Natural killer cell treated with Interleukin-12 subunit alpha and Interleukin-12 subunit beta and Interleukin-15 and Interleukin-18, amount 100 ng/mL, for 72 hours (primary cell): ENCODE data around the gene PCSK6. TPM values are rescaled to one million over a fixed set of nuclear protein-coding genes. Genes with fewer than 3 reads are reported as not detected.

Experiments
- ATAC-seq, 2 donors: fragments of 150-1000 bp; cut with Tn5 transposase in 1 of 2; sonication (Bioruptor Pico), chemical (Tn5 transposase) in 1 of 2; 2 replicates each; pipeline ENCODE4 v1.10.0; 2021
- DNase-seq: peaks from one replicate; pipeline ENCODE4 v3.0.0; 2022; ENCODE audit warnings: low spot score
- H3K27ac Mint-ChIP-seq, 2 donors: 1 replicate in 1 of 2; 2 replicates in 1 of 2; pipeline ENCODE4 v1.8.0; 2022; ENCODE audit warnings: mixed read lengths in 2 of 2, mild to moderate bottlenecking in 1 of 2, moderate library complexity in 1 of 2
- H3K27me3 Mint-ChIP-seq, 2 donors: 1 replicate in 1 of 2; 2 replicates in 1 of 2; pipeline ENCODE4 v1.8.0; 2022; ENCODE audit warnings: mixed read lengths in 2 of 2
- H3K36me3 Mint-ChIP-seq: one replicate; pipeline ENCODE4 v1.8.0; 2022; ENCODE audit warnings: mixed read lengths
- H3K4me1 Mint-ChIP-seq, 2 donors: 1 replicate in 1 of 2; 2 replicates in 1 of 2; pipeline ENCODE4 v1.8.0; 2022; ENCODE audit warnings: low read depth in 2 of 2, mixed read lengths in 2 of 2, mild to moderate bottlenecking in 1 of 2
- H3K4me3 Mint-ChIP-seq: one replicate; pipeline ENCODE4 v1.8.0; 2022; ENCODE audit warnings: mixed read lengths
- H3K9me3 Mint-ChIP-seq: 2 replicates; pipeline ENCODE4 v1.8.0; 2022; ENCODE audit warnings: mixed read lengths
- total RNA-seq, 2 donors: library from RNA; stranded (reverse); gene quantifications; one replicate each; pipeline ENCODE4 v1.2.3, GENCODE V29; 2022

PCSK6 gene
- total RNA-seq, 2 donors from 2014 or later: 0.95 TPM; not detected in 1

GRCh38 chr15:101514318-101514717 lies 24.8 kb upstream of the PCSK6 start:
- Mint-ChIP-seq H3K27me3 (peaks cover 21 to 47% of the 10 kb centered on the region in 2 donors), H3K36me3 (peaks cover 28% of the 10 kb centered on the region), H3K4me3 (no peak overlapping the region), H3K9me3 (peaks cover 10% of the 10 kb centered on the region), H3K27ac (no peak overlapping the region), H3K4me1 (no peaks in the 10 kb centered on the region)
- ATAC-seq (no peak), DNase-seq (no peak)

GRCh38 chr15:101511717-101512116 lies 22.2 kb upstream of the PCSK6 start:
- DNase-seq: no peak

GRCh38 chr15:101510212-101511197 lies 21.0 kb upstream of the PCSK6 start:
- no peak overlapping the region for H3K27ac Mint-ChIP-seq
- no peak for DNase-seq

More at GRCh38 chr15:101511717-101512116, 22.2 kb upstream of the PCSK6 start:
- no peak overlapping the region for H3K4me3 Mint-ChIP-seq
- H3K27me3 Mint-ChIP-seq: peaks cover 24 to 51% of the 10 kb centered on the region in 2 donors
- ATAC-seq: no peak
- H3K9me3 Mint-ChIP-seq: peaks cover 3% of the 10 kb centered on the region
- H3K27ac Mint-ChIP-seq: no peak overlapping the region
- no peaks in the 10 kb centered on the region for H3K4me1 Mint-ChIP-seq
- peaks cover 10% of the 10 kb centered on the region for H3K36me3 Mint-ChIP-seq

GRCh38 chr15:101509279-101509678 lies 19.8 kb upstream of the PCSK6 start:
- no peaks in the 10 kb centered on the region for H3K4me1 Mint-ChIP-seq
- peaks cover 30 to 56% of the 10 kb centered on the region in 2 donors for H3K27me3 Mint-ChIP-seq
- no peak for ATAC-seq
- H3K27ac Mint-ChIP-seq: no peak overlapping the region
- no peaks in the 10 kb centered on the region for H3K36me3 Mint-ChIP-seq
- no peaks in the 10 kb centered on the region for H3K9me3 Mint-ChIP-seq
- DNase-seq: no peak
- H3K4me3 Mint-ChIP-seq: no peak overlapping the region

More at GRCh38 chr15:101510212-101511197, 21.0 kb upstream of the PCSK6 start:
- Mint-ChIP-seq H3K4me1 (no peaks in the 10 kb centered on the region), H3K27me3 (peaks cover 25 to 48% of the 10 kb centered on the region in 2 donors), H3K9me3 (no peaks in the 10 kb centered on the region), H3K4me3 (no peak overlapping the region), H3K36me3 (no peaks in the 10 kb centered on the region)
- no peak for ATAC-seq

- DNase-seq: no peak
- H3K36me3 Mint-ChIP-seq: no peaks in the 10 kb centered on the region
- no peak overlapping the region for H3K4me3 Mint-ChIP-seq
- H3K9me3 Mint-ChIP-seq: no peaks in the 10 kb centered on the region
- no peak overlapping the region for H3K27ac Mint-ChIP-seq
- H3K4me1 Mint-ChIP-seq: peaks cover 0 to 2% of the 10 kb centered on the region in 2 donors
- no peak for ATAC-seq
- peaks cover 30 to 53% of the 10 kb centered on the region in 2 donors for H3K27me3 Mint-ChIP-seq
These were observed 17.0 kb upstream of the PCSK6 start for GRCh38 chr15:101506491-101506890.

GRCh38 chr15:101505610-101506337 lies 16.3 kb upstream of the PCSK6 start:
- Mint-ChIP-seq H3K4me1 (peaks cover under 1 to 3% of the 10 kb centered on the region in 2 donors), H3K9me3 (no peaks in the 10 kb centered on the region), H3K36me3 (no peaks in the 10 kb centered on the region), H3K27me3 (peaks cover 30 to 52% of the 10 kb centered on the region in 2 donors), H3K27ac (no peak overlapping the region), H3K4me3 (no peak overlapping the region)
- ATAC-seq: no peak
- DNase-seq: no peak

GRCh38 chr15:101504866-101505609 lies 15.5 kb upstream of the PCSK6 start:
- ATAC-seq: no peak
- H3K9me3 Mint-ChIP-seq: no peaks in the 10 kb centered on the region
- no peak for DNase-seq
- no peaks in the 10 kb centered on the region for H3K36me3 Mint-ChIP-seq
- H3K27me3 Mint-ChIP-seq: peaks cover 28 to 50% of the 10 kb centered on the region in 2 donors
- peaks cover 8 to 11% of the 10 kb centered on the region in 2 donors for H3K4me1 Mint-ChIP-seq
- no peak overlapping the region for H3K4me3 Mint-ChIP-seq
- no peak overlapping the region for H3K27ac Mint-ChIP-seq

GRCh38 chr15:101504373-101504772 lies 14.9 kb upstream of the PCSK6 start:
- H3K27ac Mint-ChIP-seq: no peak overlapping the region
- no peak overlapping the region for H3K4me3 Mint-ChIP-seq
- ATAC-seq (no peak), DNase-seq (no peak)
- peaks cover 10 to 13% of the 10 kb centered on the region in 2 donors for H3K4me1 Mint-ChIP-seq
- no peaks in the 10 kb centered on the region for H3K36me3 Mint-ChIP-seq
- H3K27me3 Mint-ChIP-seq: peaks cover 25 to 43% of the 10 kb centered on the region in 2 donors
- H3K9me3 Mint-ChIP-seq: no peaks in the 10 kb centered on the region

- no peak overlapping the region for H3K27ac Mint-ChIP-seq
- H3K4me1 Mint-ChIP-seq: peaks cover 10 to 13% of the 10 kb centered on the region in 2 donors
- H3K4me3 Mint-ChIP-seq: no peak overlapping the region
- DNase-seq (no peak), ATAC-seq (no peak)
- H3K9me3 Mint-ChIP-seq: no peaks in the 10 kb centered on the region
- H3K27me3 Mint-ChIP-seq: peaks cover 25 to 38% of the 10 kb centered on the region in 2 donors
- H3K36me3 Mint-ChIP-seq: no peaks in the 10 kb centered on the region
These were observed 13.7 kb upstream of the PCSK6 start for GRCh38 chr15:101503296-101503599.

- H3K9me3 Mint-ChIP-seq: no peaks in the 10 kb centered on the region
- no peak for DNase-seq
- ATAC-seq: no peak
- H3K4me3 Mint-ChIP-seq: no peak overlapping the region
- peaks cover 26 to 42% of the 10 kb centered on the region in 2 donors for H3K27me3 Mint-ChIP-seq
- peaks cover 10 to 13% of the 10 kb centered on the region in 2 donors for H3K4me1 Mint-ChIP-seq
- H3K27ac Mint-ChIP-seq: no peak overlapping the region
- no peaks in the 10 kb centered on the region for H3K36me3 Mint-ChIP-seq
These were observed 13.2 kb upstream of the PCSK6 start for GRCh38 chr15:101502572-101503295.

GRCh38 chr15:101501703-101502373 lies 12.3 kb upstream of the PCSK6 start:
- Mint-ChIP-seq H3K4me1 (peaks cover 10 to 17% of the 10 kb centered on the region in 2 donors), H3K9me3 (no peaks in the 10 kb centered on the region), H3K36me3 (no peaks in the 10 kb centered on the region), H3K27me3 (peaks cover 30 to 42% of the 10 kb centered on the region in 2 donors), H3K27ac (no peak overlapping the region), H3K4me3 (no peak overlapping the region)
- no peak for DNase-seq
- ATAC-seq: peak; percentile 72 to 79

GRCh38 chr15:101500865-101501551 lies 11.5 kb upstream of the PCSK6 start:
- Mint-ChIP-seq H3K4me1 (peaks cover 10 to 25% of the 10 kb centered on the region in 2 donors), H3K27ac (no peak overlapping the region), H3K36me3 (no peaks in the 10 kb centered on the region), H3K9me3 (no peaks in the 10 kb centered on the region), H3K4me3 (peak overlapping the region; percentile 22), H3K27me3 (peaks cover 37 to 46% of the 10 kb centered on the region in 2 donors)
- DNase-seq (no peak), ATAC-seq (no peak)
